Measurements from ENCODE around the gene ADAM23.

GRCh38 chr2:206472094-206472493 lies 28.8 kb downstream of the ADAM23 start:
- TF ChIP-seq CTCF (IDR thresholded peaks at IDR 0.05) (no peak), POLR2A (IDR thresholded peaks at IDR 0.05) (no peak)

All from upper lobe of left lung (tissue), 4 donors.